ENCODE results near the gene RABGAP1L. TPM values are rescaled to one million over a fixed set of nuclear protein-coding genes. Genes with fewer than 3 reads are reported as not detected.

RABGAP1L gene
- total and polyA plus RNA-seq, 2 experiments from 2014 or later: 9.2 to 21.4 TPM

- H3K27ac ChIP-seq: no peak overlapping the region
- DNase-seq (ENCODE audit: low read depth in 1 of 2, low spot score in 1 of 2): no peak
- peaks cover 10% of the 10 kb centered on the region for H3K4me1 ChIP-seq (ENCODE audit: low read depth)
- no peaks in the 10 kb centered on the region for H3K27me3 ChIP-seq
- no peaks in the 10 kb centered on the region for H3K36me3 ChIP-seq
- H3K9me3 ChIP-seq (ENCODE audit: low read depth): no peaks in the 10 kb centered on the region
- H3K4me3 ChIP-seq: no peak overlapping the region
- TF ChIP-seq CTCF (IDR thresholded peaks at IDR 0.05; ENCODE audit: low read depth, low read length): no peak
Measured at GRCh38 chr1:174657411-174657810, 498.1 kb downstream of the RABGAP1L start.

- DNase-seq (ENCODE audit: low read depth in 1 of 2, low spot score in 1 of 2): no peak
- no peak for TF ChIP-seq CTCF (IDR thresholded peaks at IDR 0.05; ENCODE audit: low read depth, low read length)
Measured at GRCh38 chr1:174657893-174658292, 498.6 kb downstream of the RABGAP1L start.

GRCh38 chr1:174659823-174660222 lies 500.5 kb downstream of the RABGAP1L start:
- H3K27me3 ChIP-seq: no peaks in the 10 kb centered on the region
- no peak overlapping the region for H3K4me3 ChIP-seq
- DNase-seq (ENCODE audit: low read depth in 1 of 2, low spot score in 1 of 2): peak; percentile 2 to 5
- no peaks in the 10 kb centered on the region for H3K36me3 ChIP-seq
- H3K27ac ChIP-seq: peak overlapping the region; percentile 72
- H3K4me1 ChIP-seq (ENCODE audit: low read depth): peaks cover 10% of the 10 kb centered on the region
- no peak for TF ChIP-seq CTCF (IDR thresholded peaks at IDR 0.05; ENCODE audit: low read depth, low read length)
- no peaks in the 10 kb centered on the region for H3K9me3 ChIP-seq (ENCODE audit: low read depth)

More at GRCh38 chr1:174657893-174658292, 498.6 kb downstream of the RABGAP1L start:
- H3K27ac ChIP-seq: no peak overlapping the region
- H3K4me3 ChIP-seq: no peak overlapping the region
- no peaks in the 10 kb centered on the region for H3K27me3 ChIP-seq
- H3K9me3 ChIP-seq (ENCODE audit: low read depth): no peaks in the 10 kb centered on the region
- H3K4me1 ChIP-seq (ENCODE audit: low read depth): peaks cover 10% of the 10 kb centered on the region
- no peaks in the 10 kb centered on the region for H3K36me3 ChIP-seq

- no peaks in the 10 kb centered on the region for H3K27me3 ChIP-seq
- H3K27ac ChIP-seq: peak overlapping the region; percentile 72
- H3K36me3 ChIP-seq: no peaks in the 10 kb centered on the region
- no peak for TF ChIP-seq CTCF (IDR thresholded peaks at IDR 0.05; ENCODE audit: low read depth, low read length)
- H3K4me3 ChIP-seq: no peak overlapping the region
- no peaks in the 10 kb centered on the region for H3K9me3 ChIP-seq (ENCODE audit: low read depth)
- DNase-seq (ENCODE audit: low read depth in 1 of 2, low spot score in 1 of 2): no peak
- peaks cover 10% of the 10 kb centered on the region for H3K4me1 ChIP-seq (ENCODE audit: low read depth)
Measured at GRCh38 chr1:174660476-174660875, 501.2 kb downstream of the RABGAP1L start.

- Histone ChIP-seq H3K27ac (no peak overlapping the region), H3K4me1 (ENCODE audit: low read depth) (peaks cover 10% of the 10 kb centered on the region), H3K36me3 (no peaks in the 10 kb centered on the region), H3K27me3 (no peaks in the 10 kb centered on the region), H3K9me3 (ENCODE audit: low read depth) (no peaks in the 10 kb centered on the region), H3K4me3 (no peak overlapping the region)
- no peak for TF ChIP-seq CTCF (IDR thresholded peaks at IDR 0.05; ENCODE audit: low read depth, low read length)
- DNase-seq (ENCODE audit: low read depth in 1 of 2, low spot score in 1 of 2): no peak
Measured at GRCh38 chr1:174663358-174663757, 504.0 kb downstream of the RABGAP1L start.

GRCh38 chr1:174666248-174666647 lies 506.9 kb downstream of the RABGAP1L start:
- TF ChIP-seq CTCF (IDR thresholded peaks at IDR 0.05; ENCODE audit: low read depth, low read length): no peak
- Histone ChIP-seq H3K9me3 (ENCODE audit: low read depth) (no peaks in the 10 kb centered on the region), H3K36me3 (no peaks in the 10 kb centered on the region), H3K27ac (no peak overlapping the region), H3K4me1 (ENCODE audit: low read depth) (no peaks in the 10 kb centered on the region), H3K27me3 (no peaks in the 10 kb centered on the region), H3K4me3 (no peak overlapping the region)
- no peak for DNase-seq (ENCODE audit: low read depth in 1 of 2, low spot score in 1 of 2)

Measured in cardiac muscle cell (in vitro differentiated cells and primary cell).